B cell (primary cell): Measurements from ENCODE around the gene CCR9.

Source experiments
- EZH2 ChIP-seq: IDR thresholded peaks from 2 replicates; pipeline ENCODE4 v1.6.1; 2012; ENCODE audit warnings: borderline replicate concordance, low read depth, mild to moderate bottlenecking, moderate library complexity, low read length; ENCODE audit not compliant: insufficient read depth, poor library complexity, severe bottlenecking
- TF ChIP-seq, protein P1 (sequence below): fragments of 200-600 bp; IDR thresholded peaks from one replicate; pipeline ENCODE4 v1.8.0; 2022; ENCODE audit warnings: antibody characterized with exemption, mild to moderate bottlenecking

DNA sequence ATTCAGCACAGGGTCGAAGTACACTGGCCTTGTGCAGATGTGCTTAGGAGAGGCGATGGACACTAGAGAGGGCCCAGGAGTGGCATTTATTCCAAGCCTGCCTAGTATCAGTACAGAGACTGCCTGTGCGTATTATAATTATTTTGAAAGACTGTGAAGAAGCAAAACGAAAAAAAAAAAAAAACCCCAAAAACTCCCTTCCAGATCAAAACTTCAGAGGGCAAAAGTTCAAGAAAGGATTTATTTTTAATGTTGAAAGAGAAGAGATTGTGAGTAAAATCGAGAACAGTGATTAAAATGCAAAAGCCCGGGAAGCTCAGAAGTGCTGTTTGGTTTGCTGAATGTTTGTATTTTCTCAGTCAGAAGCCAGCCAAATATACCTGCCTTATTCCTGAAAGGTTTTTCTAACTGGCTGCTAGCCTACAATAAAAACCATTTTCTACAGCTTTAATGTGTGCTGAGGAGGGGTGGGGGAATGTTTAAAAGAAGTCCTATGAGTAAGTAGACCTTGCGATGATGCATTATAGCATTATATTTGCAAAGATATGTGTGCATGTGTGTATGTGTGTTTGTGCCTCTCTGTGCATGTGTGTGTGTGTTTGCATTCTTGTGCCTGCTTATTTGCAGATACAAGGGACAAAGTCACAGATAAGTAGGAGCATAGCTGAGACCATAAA is 25.2 kb upstream of the CCR9 start:
- TF ChIP-seq, protein P1, sequence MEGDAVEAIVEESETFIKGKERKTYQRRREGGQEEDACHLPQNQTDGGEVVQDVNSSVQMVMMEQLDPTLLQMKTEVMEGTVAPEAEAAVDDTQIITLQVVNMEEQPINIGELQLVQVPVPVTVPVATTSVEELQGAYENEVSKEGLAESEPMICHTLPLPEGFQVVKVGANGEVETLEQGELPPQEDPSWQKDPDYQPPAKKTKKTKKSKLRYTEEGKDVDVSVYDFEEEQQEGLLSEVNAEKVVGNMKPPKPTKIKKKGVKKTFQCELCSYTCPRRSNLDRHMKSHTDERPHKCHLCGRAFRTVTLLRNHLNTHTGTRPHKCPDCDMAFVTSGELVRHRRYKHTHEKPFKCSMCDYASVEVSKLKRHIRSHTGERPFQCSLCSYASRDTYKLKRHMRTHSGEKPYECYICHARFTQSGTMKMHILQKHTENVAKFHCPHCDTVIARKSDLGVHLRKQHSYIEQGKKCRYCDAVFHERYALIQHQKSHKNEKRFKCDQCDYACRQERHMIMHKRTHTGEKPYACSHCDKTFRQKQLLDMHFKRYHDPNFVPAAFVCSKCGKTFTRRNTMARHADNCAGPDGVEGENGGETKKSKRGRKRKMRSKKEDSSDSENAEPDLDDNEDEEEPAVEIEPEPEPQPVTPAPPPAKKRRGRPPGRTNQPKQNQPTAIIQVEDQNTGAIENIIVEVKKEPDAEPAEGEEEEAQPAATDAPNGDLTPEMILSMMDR: no peak
- TF ChIP-seq EZH2: no peak
